GM18858 (cell line): ENCODE data around the gene MAPK4.
"Not testable (repeated sequence)": the region's sequence is repeated elsewhere in the genome, so short reads cannot be mapped to it uniquely, and the experiment has no call there.

ENCODE experiments used
- ATAC-seq: cut with Tn5 transposase; IDR thresholded peaks from one replicate; pipeline ENCODE4 v1.9.1; 2021; ENCODE audit not compliant: unreplicated experiment

Gene MAPK4

DNA sequence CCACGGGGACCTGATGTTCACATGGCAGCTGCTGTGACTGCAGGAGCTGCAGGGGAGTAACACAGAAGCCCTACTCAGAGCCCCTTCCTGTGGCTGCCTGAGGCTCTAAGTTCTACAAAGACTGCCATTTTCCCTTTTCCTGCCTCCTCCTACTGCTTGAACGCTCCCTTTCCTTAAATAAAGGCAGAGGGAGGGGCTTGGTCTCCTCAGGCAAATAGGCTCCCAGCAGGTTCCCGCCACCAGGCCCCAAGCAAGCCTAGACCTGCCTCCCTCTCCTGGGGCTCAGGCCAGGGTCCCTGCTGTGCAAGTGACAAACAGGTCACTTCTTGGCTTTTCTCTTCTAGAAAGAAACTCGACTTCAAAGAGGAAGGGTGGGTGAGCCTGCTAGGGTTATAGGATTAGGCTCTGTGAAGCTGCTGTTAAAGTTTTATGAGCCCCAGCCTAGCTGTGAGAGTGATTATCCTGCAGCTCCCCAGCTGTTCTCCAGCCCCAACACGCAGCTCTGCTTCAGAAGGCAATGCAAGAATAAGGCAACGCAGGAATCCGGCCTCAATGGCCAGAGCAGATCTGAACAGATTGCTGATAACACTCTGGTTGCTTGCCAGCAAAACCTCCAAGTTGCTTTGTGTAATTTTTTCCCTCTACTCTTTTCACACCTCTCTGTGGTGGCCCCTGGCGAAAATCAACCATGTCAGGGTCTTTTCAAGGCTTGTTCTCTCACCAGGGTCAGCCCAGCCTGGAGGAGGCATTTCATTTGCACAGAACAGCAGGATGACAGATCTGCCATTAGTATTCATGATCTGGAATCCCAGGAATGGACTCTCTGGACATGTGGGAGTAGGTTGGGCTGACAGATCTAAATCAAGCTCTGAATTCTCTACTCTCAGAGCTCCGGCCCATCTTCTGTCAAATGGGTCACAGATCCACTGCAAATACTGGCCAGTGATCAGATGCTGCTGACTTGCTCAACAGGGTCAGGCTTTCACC is 188.6 kb downstream of the MAPK4 start:
- no peak for ATAC-seq

- ATAC-seq: no peak
Measured at GRCh38 chr18:50749421-50749820, 189.5 kb downstream of the MAPK4 start.

DNA sequence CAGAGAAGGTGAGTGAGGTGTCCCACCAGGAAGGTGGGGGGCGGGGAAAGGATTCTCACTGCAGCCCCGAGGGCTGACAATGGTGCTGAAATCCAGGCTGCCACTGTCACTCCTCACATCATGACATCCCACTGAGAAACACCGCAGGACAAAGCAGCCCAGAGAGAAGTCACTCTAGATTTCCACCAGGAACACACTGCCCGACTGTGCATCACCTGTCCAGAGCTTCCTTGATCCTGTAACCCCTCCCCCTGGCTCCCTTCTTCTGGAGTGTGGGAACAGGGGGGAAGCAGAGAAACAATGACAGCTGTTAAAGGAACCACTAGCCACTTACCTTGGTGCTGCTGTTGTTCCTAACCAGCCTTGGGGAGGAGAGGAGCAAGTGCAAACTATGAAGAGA is 190.1 kb downstream of the MAPK4 start:
- no peak for ATAC-seq

GRCh38 chr18:50750546-50750945 is 190.7 kb downstream of the MAPK4 start:
- ATAC-seq: no peak

DNA sequence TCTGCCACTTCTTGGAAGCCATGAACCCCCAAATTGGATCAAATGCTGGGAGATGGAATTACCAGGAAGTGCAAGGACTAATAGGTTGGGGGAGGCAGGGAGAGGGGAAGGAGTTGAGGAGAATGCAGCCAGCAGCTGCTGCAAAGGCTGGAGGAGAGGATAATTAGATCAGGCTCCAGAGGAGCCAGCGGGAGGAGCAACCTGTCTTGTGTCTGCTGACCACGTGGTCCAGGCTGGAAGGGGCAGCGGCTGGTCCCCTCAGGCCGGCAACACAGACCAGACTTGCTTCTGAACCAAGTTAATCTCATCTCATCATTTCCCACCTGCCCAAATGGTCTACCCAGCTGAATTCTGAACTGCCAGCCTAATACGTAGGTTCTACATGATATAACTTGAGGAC is 191.6 kb downstream of the MAPK4 start:
- ATAC-seq: no peak

DNA sequence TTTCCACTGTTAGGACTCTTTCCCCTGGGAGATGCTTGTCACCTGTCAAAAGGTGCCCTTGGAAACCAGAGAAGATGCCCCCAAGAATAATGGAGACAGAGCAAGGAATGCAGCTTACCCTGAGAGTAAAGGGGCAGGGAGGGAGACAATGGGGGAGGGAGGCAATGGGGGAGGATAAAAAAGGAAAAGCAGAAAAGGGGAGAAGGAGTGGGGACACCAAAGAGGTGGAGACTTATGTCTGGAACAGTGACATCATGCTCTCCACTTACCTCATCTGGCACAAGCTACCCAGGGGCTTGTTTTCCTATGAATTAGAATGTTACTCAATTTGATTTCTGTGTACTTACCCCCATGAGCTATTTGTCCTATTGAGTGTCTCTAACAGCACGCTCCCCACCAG is 192.1 kb downstream of the MAPK4 start:
- no peak for ATAC-seq

DNA sequence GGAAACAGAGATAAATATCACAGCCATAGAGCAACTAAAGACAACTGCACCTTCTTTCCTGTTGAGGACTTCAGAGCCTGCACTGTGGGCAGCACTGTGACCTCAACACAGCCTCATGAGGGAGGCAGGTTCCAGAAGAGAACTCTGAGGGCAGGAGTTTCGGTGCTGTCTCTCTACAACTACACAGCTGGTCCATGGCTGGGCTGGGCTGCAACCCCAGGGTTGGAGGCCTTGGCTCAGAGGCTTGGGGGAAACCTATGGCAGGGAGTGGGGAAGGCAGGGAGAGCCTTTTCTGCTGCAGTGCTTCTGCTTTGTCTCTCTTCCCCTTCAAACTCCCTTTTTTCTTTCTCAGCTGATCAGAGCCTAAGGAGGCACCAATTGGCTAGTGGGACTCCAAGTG is 193.4 kb downstream of the MAPK4 start:
- no peak for ATAC-seq

GRCh38 chr18:50754297-50754696 is 194.4 kb downstream of the MAPK4 start:
- no peak for ATAC-seq

GRCh38 chr18:50757358-50757757 is 197.5 kb downstream of the MAPK4 start:
- no peak for ATAC-seq

DNA sequence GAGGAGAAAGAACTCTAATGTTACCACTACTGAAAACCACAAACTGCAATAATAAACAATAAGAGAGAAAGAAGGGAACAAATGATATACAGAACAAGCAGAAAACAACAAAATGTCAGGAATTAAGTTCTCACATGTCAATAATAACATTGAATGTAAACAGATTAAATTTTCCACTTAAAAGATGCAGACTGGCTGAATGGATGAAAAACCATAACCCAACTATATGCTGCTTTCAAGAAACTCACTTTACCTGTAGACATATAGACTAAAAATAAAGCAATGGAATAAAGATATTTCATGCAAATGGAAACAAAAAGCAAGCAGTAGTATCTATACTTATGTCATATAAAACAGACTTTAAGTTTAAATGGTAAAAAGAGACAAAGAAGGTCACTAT is 209.6 kb downstream of the MAPK4 start:
- ATAC-seq: no peak

DNA sequence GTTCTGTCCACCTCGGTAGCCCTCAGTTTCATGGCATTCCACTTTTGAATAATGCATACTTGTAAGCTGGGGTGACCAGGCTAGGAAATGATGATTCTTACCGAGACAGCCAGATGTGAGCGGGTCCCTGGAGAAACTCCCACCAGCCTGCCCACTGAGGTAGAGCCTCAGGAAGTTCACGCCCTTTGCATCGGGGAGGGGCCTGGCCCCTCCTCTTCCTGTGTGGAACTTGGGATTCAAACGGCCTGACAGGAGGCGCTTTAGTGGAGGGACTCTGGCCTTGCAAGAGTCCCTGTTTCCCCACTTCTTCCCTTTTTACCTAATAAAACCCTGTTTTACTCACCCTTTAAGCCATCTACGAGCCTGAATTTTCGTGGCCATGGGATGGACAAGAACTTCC is 215.3 kb downstream of the MAPK4 start:
- no peak for ATAC-seq

DNA sequence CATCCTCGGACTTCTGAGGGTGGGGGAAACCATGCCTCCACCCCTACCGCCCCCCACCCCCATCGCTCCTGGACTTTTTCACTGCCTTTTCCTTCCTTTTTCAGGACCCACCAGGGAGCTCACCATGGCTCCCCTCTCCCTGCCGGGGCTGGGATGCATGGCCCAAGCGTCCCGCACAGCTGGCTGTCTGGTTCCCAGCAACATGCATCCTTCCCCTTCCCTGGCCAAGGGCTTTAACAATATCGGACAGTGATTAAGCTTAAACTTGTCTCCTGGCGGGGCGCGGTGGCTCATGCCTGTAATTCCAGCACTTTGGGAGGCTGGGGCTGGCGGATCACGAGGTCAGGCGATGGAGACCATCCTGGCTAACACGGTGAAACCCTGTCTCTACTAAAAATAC is 215.8 kb downstream of the MAPK4 start:
- ATAC-seq: no peak

DNA sequence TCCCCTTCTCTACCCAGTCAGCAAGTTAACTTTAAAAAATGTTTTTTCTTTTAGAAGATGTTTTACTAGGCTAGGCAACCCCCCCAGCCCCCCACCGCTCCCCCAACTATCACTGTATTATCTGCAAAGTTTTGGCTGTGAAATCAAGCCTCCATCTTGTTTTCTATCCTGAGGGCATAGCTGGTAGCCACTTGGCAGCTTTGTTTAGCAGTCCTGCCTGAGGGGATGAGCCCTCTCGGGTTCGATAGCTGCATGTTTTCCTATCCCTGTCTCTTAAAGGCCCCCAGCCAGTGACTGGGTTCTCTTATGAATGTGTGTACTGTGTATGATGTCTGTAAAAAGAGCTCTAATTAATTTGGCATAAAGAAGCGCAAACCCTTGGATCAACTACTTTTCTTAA is 216.5 kb downstream of the MAPK4 start:
- ATAC-seq: no peak

DNA sequence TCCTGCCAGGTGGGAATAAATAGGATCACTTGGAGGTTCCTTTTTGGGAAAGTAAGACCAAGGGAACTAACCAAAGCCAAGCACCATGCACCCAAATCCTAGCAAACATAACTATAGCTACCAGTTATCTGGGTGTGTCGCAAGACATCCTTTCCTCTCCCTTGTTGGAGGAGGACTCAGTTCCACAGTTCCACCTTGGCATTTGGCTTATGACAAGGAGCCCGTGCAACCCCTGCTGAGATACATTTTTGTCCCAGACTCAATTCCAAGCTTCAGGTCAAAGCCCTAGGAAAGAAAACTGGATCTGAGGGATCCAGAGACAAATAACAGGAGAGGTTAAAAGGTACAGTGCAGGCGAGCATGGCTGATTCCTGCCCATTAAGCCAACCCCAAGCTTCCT is 219.1 kb downstream of the MAPK4 start:
- ATAC-seq: not testable (repeated sequence)
